Measurements from ENCODE around the gene PDZRN4.

GRCh38 chr12:41344776-41345470 lies 156.8 kb downstream of the PDZRN4 start:
- TF ChIP-seq CTCF (IDR thresholded peaks at IDR 0.05) (no peak), POLR2A (IDR thresholded peaks at IDR 0.05) (no peak), POLR2AphosphoS5 (IDR thresholded peaks at IDR 0.05) (no peak), EP300 (IDR thresholded peaks at IDR 0.05) (no peak)

All from stomach (tissue), 4 donors.